Astrocyte of the hippocampus (primary cell): ENCODE measurements around the gene KCNK6.
"Not testable (repeated sequence)": the region's sequence is repeated elsewhere in the genome, so short reads cannot be mapped to it uniquely, and the experiment has no call there.

Experiments
- DNase-seq: peaks from one replicate; pipeline ENCODE4 v3.0.0; 2011; ENCODE audit warnings: low read depth, low spot score

Gene KCNK6

GRCh38 chr19:38323291-38323690 lies 3.6 kb downstream of the KCNK6 start:
- no peak for DNase-seq

GRCh38 chr19:38324431-38324830 lies 4.8 kb downstream of the KCNK6 start:
- no peak for DNase-seq

DNA sequence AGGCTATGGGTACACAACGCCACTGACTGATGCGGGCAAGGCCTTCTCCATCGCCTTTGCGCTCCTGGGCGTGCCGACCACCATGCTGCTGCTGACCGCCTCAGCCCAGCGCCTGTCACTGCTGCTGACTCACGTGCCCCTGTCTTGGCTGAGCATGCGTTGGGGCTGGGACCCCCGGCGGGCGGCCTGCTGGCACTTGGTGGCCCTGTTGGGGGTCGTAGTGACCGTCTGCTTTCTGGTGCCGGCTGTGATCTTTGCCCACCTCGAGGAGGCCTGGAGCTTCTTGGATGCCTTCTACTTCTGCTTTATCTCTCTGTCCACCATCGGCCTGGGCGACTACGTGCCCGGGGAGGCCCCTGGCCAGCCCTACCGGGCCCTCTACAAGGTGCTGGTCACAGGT lies 6.9 kb downstream of the KCNK6 start:
- no peak for DNase-seq

- DNase-seq: no peak
These were observed 10.0 kb downstream of the KCNK6 start for GRCh38 chr19:38329651-38330050.

DNA sequence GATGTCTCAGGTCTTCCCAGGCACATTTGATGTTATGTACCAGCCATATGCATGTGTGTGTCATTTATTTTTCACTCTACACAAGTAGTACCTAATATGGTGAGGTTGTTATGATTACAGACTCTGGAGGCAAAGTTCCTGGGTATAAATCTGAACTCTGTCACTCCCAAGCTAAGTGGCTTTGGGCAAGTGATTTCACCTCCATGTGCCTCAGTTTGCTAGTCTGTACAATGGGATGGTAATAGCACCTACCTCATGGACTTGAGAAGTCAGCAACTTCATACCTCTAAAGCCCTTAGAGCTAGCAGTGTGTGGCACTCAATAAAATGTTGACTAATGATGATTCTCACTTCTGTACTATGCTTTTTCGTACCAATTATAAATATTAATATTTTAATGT lies 12.1 kb downstream of the KCNK6 start:
- no peak for DNase-seq

GRCh38 chr19:38333245-38333644 lies 13.6 kb downstream of the KCNK6 start:
- DNase-seq: no peak

- peak; percentile 98 for DNase-seq
These were observed 16.4 kb downstream of the KCNK6 start for GRCh38 chr19:38335949-38336637.

GRCh38 chr19:38336638-38337359 lies 17.2 kb downstream of the KCNK6 start:
- peak; percentile 96 for DNase-seq

GRCh38 chr19:38337360-38337653 lies 17.7 kb downstream of the KCNK6 start:
- no peak for DNase-seq

GRCh38 chr19:38339011-38339410 lies 19.4 kb downstream of the KCNK6 start:
- DNase-seq: not testable (repeated sequence)

DNA sequence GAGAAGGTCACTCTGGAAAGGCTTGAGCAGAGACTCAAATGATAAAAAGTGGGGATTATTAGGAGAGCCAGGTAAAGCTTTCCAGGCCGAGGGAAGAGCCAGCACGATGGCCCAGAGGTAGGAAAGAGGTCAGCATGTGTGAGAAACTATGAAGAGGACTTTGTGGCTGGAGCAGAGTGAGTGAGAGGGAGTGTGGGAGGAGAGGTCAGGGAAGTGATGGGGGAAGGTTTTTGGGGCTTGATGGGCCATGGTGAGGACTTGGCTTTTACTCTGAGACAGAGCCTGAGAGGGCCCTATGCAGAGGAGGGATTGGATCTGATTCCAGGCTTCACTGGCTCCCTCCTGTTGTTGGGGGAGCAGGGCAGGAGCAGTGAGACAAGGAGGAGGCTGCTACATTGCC lies 21.3 kb downstream of the KCNK6 start:
- DNase-seq: no peak

DNA sequence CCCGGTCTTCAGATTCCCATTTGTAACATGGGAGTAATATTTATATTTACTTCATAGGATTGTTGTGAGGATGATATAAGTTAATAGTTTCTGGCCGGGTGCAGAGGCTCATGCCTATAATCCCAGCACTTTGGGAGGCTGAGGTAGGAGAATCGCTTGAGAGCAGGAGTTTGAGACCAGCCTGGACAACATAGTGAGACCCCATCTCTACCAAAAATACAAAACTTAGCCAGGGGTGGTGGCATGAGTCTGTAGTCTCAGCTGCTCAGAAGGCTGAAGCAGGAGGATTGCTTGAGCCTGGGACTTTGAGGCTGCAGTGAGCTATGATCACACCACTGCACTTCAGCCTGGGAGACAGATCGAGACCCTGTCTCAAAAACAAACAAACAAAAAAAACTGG lies 27.2 kb downstream of the KCNK6 start:
- no peak for DNase-seq

DNA sequence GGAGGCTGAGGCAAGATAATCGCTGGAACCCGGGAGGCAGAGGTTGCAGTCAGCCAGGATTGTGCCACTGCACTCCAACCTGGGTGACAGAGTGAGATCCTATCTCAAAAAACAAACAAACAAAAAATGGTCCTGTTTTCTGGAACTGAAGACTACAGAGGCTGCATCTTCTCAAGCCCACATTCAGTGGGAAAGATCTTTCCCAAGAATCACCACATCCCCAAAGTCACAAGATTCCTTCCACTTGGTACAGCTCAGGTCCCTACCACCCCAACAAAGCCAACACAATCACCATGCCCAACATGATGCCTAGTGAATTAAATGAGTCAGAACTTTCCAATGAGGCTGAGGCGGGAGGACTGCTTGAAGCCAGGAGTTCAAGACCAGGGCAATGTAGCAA lies 31.2 kb downstream of the KCNK6 start:
- no peak for DNase-seq

- DNase-seq: no peak
These were observed 32.3 kb downstream of the KCNK6 start for GRCh38 chr19:38351865-38352395.

- DNase-seq: no peak
These were observed 33.0 kb downstream of the KCNK6 start for GRCh38 chr19:38352611-38353010.

- no peak for DNase-seq
These were observed 36.4 kb downstream of the KCNK6 start for GRCh38 chr19:38355728-38356725.

- no peak for DNase-seq
These were observed 38.4 kb downstream of the KCNK6 start for GRCh38 chr19:38358071-38358470.

GRCh38 chr19:38359242-38360021 lies 39.8 kb downstream of the KCNK6 start:
- no peak for DNase-seq

GRCh38 chr19:38360351-38360750 lies 40.7 kb downstream of the KCNK6 start:
- no peak for DNase-seq

DNA sequence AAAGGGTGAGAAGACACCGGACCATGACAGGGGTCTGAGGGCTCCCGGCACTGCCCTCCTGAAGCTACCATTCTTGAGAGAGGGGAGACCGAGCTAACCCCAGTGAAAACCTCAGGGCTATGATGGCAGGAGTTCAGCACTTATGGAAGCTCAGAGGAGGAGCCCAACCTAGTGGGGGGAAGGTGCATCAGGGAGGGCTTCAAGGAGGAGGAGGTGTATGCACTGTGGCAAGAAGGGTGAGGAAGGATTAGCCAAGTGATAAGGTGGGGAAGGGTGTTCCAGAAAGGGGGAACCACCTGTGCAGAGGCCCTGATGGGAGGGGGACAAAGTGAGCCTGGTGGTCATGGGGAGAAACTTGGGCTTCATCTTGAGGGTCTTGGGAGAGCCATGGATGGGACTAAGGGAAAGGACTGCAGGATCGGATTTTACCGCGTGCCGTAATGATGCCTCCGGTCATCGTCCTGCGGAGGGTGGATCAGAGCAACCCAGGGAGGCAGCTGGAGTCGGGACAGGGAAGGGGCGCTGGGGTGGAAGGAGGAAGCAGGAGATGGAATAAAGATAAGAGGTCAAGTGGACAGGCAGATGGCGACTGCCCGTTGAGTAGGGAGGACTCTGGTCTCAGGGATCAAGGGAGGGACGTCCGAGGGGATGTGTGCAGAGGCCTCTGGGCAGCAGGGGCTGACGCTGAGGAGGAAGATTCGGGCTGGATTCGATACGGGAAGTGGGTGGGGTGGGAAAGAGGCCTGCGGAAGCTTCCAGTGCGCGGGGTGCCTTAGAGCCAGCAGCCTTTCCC lies 41.4 kb downstream of the KCNK6 start:
- DNase-seq: no peak
